Measurements from ENCODE around the gene RPS21.

- TF ChIP-seq CTCF (IDR thresholded peaks at IDR 0.05) (peak in 4 of 6 experiments; percentile 36 to 60 (median 54)), POLR2A (IDR thresholded peaks at IDR 0.05) (no peak)
These were observed 10.5 kb upstream of the RPS21 start for GRCh38 chr20:62376112-62377063.
